Activated CD4-positive, alpha-beta T cell treated with anti-CD3 and anti-CD28 coated beads for 4 hours (primary cell): Measurements from ENCODE around the gene ZNF646.

ENCODE experiments used
- DNase-seq, 2 donors: peaks; one replicate each; pipeline ENCODE4 v3.0.0-alpha.2; 2020

ZNF646 gene

GRCh38 chr16:31073970-31074813 lies at the start of gene ZNF646, which contains the start of gene ZNF668:
Gene ZNF646 (plus strand): TSS chr16:31074422. CDS start chr16:31076325, 1,903 bp downstream.
Gene ZNF668 (minus strand): TSS chr16:31074240. CDS start chr16:31064459, 9,781 bp downstream.
- DNase-seq, result peak; percentile 97 to 99

GRCh38 chr16:31025339-31025738 lies 48.9 kb upstream of the ZNF646 start:
- no peak for DNase-seq

GRCh38 chr16:31029272-31029671 lies 45.0 kb upstream of the ZNF646 start:
- DNase-seq, result no peak

GRCh38 chr16:31031276-31031675 lies 42.9 kb upstream of the ZNF646 start:
- no peak for DNase-seq

GRCh38 chr16:31032736-31033708 lies 41.2 kb upstream of the ZNF646 start, which contains the start of gene STX4:
Gene STX4 (plus strand): TSS chr16:31033558. CDS start chr16:31033806, 248 bp downstream.
- DNase-seq, result peak; percentile 96 to 97

- DNase-seq, result peak; percentile 87 to 89
Measured at GRCh38 chr16:31033709-31034492, 40.3 kb upstream of the ZNF646 start.

GRCh38 chr16:31036691-31037090 lies 37.5 kb upstream of the ZNF646 start:
- DNase-seq, result no peak

- no peak for DNase-seq
Measured at GRCh38 chr16:31038993-31039392, 35.2 kb upstream of the ZNF646 start.

- no peak for DNase-seq
Measured at GRCh38 chr16:31042866-31043265, 31.4 kb upstream of the ZNF646 start.

GRCh38 chr16:31043352-31043751 lies 30.9 kb upstream of the ZNF646 start:
- DNase-seq, result no peak

GRCh38 chr16:31043898-31044481 lies 30.2 kb upstream of the ZNF646 start:
- DNase-seq, result no peak

GRCh38 chr16:31050280-31051030 lies 23.8 kb upstream of the ZNF646 start:
- DNase-seq, result no peak

- no peak for DNase-seq
Measured at GRCh38 chr16:31052114-31052513, 22.1 kb upstream of the ZNF646 start.

GRCh38 chr16:31055613-31056012 lies 18.6 kb upstream of the ZNF646 start:
- DNase-seq, result no peak

- DNase-seq, result no peak
Measured at GRCh38 chr16:31061126-31061812, 13.0 kb upstream of the ZNF646 start.

GRCh38 chr16:31061813-31062440 lies 12.3 kb upstream of the ZNF646 start:
- no peak for DNase-seq

GRCh38 chr16:31063495-31063842 lies 10.8 kb upstream of the ZNF646 start:
- no peak for DNase-seq

GRCh38 chr16:31063843-31064611 lies 10.2 kb upstream of the ZNF646 start:
- DNase-seq, result no peak

GRCh38 chr16:31064882-31065461 lies 9.2 kb upstream of the ZNF646 start:
- no peak for DNase-seq
